HG03159 (cell line): Measurements from ENCODE around the gene PRKN.
A peak's percentile ranks its signal among the peaks of the same experiment; 100 is the strongest.

ENCODE experiments used
- ATAC-seq: cut with Tn5 transposase; IDR thresholded peaks from one replicate; pipeline ENCODE4 v1.9.1; 2021; ENCODE audit warnings: mild to moderate bottlenecking, moderate library complexity; ENCODE audit not compliant: unreplicated experiment

The PRKN gene

DNA sequence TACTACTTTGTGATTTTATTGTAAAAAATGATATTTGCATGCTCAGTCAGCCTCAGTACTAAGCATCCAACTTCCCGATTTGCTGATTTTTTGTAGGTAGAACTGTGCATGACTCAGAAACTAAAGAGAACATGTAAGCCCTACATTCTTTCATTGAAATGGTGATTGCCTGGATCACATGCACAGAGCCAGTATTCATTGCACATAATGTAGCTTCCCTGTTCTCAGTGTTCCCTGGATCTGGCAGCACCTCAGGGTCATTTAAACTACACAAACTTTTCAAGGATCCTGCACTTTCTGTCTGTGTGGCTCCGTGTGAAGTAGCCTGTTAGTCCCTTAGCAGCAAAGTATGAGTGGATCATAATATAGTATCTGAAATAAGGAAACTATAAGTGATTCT lies 1030.8 kb downstream of the PRKN start:
- no peak for ATAC-seq

DNA sequence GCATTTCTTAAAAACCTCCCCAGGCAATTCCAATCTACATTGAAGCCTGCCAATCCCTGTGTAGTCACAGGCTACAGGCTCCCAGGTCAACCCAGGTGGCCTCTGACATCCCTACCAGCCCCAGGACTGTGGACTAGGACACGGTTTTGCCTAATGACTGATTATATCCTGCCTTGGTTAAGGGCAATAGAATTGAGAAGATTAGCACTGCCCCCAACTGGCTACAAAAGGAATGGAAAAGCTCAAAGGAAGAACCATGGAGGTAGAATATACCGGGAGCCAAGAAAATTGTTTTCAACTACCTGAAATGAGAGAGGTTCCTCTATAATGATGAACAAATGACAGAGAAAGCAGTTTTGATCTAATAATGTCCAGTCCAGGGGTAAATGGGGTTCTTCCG lies 1032.6 kb downstream of the PRKN start:
- ATAC-seq, result no peak

DNA sequence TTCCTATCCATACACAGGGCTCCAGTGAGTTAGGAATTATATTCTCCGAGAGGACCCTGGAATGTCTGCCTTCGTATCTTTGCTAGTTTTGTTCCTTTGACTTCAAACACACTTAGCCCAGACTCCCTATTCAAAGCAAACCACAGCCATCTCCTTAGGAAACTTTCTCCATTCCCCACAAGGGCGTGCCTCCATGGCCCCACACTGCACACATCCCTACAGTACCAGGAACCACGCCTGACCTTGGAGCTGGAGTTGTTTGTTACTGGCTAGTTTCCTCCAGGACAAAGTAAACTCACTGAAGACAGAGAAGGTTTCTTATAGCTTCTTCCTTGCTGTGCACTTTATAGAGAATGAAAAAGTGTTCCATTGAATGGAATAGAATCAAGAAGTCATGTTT lies 1040.9 kb downstream of the PRKN start:
- no peak for ATAC-seq

DNA sequence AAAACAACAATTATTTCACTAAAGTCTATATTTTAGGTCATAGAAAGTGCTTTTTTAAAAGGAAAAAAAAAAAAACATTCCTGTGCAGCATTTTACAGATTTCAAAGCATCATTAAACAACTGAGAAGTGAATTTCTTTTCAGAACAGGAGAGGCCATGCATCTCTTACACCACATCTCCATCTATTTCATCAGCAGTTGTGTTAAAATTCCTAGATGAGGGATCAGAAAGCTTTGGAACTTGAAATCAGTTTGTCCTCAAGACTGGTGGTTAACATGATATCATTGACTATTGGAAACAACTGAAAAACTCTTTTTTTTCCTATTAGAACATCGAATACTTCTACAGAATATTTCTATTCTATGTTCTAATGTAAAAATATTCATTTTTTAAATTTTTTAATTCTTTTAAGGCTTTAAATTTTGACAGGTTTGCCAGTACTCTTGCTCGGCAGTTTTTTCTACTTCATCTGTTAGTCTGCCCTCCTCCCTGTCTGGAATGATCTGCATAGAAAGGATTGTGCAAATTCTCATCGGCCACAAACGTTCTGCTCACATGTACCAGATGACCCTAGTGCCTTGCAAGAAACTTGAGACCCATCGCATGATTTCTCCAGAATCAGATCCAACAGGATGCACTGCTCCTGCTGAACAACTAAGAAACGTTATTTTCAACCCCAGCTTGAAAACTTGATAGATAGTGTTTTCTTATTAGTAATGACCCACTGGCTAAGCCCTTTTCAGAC lies 1042.7 kb downstream of the PRKN start:
- ATAC-seq, result no peak

DNA sequence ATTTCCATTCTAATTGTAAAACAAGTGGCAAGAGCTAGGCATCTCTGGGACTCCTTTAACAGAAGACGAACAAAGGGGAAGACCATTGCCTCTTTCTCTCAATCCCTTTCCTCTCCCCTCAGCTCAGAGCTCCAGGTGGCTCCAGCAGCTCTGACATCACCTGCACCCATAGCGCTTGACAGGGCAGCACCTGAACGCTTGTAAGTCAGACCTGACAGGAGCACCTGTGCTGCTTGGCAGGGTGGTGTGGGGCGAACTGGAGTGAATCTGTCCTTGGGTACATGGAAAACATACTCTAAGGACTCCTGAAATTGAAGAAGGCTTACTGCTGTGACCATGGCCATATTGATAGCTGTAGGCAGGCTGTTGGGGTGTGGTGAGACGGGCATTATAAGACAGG lies 1044.2 kb downstream of the PRKN start:
- no peak for ATAC-seq

DNA sequence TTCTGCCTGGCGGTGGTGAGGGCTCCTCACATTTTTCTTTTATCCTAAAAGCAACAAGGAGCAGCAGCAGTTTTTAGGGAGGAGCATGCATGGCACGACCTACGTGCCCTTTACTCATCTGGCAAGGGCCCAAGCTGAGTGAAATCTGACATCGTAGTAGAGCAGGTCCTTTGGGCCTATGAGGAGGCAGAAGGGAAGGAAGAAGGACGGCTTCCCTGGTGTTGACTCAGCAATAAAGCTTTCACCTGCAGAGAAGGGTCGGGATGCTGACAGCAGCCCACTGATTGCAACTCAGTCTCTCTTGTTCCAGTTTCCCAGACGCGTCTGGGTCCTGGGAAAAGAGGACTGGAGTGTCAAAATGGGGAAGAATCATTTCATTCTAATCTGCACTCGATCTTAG lies 1044.6 kb downstream of the PRKN start:
- no peak for ATAC-seq

DNA sequence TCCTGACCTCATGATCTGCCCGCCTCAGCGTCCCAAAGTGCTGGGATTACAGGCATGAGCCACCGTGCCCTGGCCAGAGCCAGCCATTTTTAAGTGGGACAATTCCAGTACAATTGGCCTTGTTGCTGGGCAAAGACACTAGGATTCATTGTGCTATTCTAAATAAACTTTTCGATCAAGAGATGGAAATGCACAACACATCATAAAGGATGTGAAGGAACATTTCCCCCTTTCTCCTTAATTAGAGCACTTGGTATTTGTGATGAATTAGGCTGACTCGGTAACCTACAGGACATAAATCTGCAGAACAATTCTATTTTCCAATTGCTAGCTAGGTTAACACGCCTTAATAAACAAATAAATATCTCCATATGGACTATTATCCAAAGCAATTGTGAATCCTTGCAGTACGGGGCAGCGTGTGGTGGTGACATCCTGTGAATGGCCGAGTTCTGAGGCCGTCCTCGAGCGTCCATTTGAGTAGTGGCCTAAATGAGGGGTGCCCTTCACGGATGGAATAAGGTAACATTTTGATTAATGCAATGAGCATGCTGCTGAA lies 1047.5 kb downstream of the PRKN start:
- no peak for ATAC-seq

DNA sequence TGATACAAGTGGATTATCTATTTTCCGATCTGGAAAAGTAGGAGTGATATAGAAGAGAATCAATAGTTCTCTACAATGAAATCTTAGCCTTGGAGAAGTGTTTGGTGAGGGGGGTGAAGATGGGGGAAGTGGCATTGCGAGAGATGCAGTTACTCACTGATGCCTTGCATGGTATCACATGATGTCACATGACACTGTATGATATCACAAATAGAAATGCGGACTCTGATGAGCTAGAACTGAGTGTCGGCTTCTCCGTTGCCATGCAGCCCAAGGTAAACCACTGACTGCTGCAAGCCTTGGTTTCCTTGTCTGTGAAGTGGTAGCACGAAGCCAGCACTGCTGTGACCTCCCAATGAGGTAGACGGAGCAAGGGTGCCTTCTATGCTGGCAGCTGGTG lies 1050.4 kb downstream of the PRKN start:
- no peak for ATAC-seq

DNA sequence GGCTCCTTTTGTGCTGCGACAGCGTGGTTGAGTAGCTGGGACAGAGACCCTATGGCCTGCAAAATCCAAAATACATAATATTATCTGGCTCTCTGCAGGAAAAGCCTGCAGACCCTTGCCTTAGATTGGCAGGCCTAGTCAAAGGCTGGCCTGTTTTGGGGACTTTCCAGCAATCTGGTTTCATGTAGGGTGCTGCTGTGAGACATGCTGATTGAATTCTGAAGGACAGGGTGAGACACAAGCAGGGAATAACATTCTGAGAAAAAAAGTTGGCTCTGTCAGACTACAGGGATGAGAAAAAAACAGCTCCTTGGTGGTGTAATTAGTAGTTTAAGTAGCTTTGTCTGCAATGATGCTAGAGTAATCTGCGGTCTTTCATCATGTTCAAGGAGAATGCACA lies 1051.0 kb downstream of the PRKN start:
- ATAC-seq, result peak; percentile 54

DNA sequence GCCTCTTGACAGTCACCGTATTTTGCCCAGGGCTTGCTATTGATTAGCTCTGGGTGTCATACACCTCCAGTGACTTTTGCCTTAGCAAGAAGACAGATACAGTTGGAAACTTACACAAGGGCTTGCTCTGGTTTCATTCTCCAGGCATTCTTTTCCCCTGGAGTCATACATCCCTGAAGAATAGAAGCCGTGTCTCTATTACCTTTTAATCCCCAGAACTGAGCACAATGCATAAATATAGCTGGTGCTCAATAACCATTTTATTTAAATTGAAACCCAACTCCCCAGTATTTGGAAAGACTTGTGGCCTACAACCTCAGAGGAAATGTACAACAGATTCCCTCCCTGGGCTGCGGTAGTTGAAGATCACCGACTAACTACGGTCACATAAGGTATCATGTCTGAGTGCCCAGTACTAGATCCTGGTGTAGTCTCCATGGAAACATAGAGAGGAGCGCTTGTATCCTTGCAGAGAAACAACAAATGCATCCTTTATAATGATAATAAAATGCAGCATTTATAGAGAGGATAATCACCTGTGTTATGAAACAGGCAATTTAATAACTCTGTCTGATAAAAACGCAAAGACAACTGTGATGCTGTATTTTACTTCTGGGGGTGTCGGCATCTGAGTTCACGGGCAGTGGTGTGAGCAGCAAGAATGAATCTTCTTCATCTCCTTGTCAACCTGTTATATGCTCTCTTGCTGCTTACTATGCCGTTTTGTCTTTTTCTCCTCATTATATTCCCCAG lies 1052.5 kb downstream of the PRKN start:
- ATAC-seq, result no peak

DNA sequence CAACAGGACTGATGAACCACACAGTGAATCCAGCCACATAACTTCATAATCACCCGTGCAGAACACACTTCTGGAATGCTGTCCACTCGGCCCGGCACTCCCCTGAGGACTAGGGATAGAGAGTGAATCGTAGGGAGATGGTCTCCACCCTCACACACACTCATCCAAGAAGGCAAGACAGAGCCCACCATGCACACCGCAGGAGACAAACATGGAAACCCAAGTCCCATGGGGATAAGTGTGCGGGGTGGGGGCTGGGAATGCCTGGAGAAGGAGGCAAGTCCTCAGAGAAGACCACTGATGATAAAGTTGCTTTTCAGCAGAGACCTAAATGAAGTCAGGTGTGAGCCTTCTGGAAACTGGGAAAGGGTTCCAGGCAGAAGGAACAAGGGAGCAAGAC lies 1054.5 kb downstream of the PRKN start:
- ATAC-seq, result no peak

DNA sequence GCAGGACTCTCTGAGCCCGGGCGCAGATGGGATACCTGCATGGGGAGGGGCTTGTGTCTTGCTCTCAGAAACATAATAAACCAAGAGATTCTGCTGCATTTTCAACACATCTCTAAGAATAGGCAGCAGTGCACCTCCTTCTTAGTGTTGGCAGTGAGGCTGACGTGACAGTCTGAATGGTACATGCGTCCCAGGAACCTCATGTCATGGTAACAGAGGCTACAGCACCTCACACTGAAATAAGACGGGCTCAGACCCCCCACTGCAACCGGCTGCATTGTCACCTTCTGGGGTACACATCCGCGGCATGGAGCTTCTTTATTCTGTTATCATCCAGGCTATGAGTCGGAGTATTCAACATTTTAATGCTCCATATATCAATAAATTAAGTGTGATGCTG lies 1056.4 kb downstream of the PRKN start:
- no peak for ATAC-seq

DNA sequence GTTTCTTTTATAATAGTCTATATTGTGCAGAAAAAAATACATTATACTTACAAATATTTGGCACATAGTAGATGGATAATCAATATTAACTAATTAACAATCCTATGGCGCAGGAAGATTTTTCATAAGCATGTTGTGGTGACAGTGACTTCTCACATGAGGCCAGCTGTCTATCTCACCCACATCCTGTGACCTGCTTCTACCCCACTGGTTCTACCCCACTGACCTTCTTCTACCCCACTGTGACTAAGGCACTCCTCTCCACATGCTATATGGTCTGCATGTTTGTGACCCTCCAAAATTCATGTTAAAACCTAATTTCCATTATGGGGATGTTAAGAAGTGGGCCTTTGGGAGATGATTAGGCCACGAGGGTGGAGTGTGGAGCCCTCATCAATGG lies 1058.9 kb downstream of the PRKN start:
- ATAC-seq, result no peak

DNA sequence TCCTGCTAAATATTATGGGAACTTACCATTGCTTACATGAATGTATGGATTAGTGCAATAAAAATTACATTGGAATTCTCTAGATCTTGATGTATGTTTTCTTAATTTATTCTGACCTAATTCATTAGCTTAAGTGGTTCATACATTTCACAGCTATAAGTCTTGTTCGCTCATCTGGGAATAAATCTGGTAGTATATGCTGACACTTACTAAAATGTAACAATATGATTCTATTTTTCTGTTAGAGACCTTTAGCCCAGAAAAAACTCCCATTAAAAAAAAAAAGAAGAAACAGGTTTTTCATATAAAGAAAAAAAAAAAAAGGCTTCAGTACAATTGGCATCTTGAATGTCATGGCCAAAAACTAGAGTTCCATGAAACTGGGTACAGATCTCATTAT lies 1059.6 kb downstream of the PRKN start:
- no peak for ATAC-seq

DNA sequence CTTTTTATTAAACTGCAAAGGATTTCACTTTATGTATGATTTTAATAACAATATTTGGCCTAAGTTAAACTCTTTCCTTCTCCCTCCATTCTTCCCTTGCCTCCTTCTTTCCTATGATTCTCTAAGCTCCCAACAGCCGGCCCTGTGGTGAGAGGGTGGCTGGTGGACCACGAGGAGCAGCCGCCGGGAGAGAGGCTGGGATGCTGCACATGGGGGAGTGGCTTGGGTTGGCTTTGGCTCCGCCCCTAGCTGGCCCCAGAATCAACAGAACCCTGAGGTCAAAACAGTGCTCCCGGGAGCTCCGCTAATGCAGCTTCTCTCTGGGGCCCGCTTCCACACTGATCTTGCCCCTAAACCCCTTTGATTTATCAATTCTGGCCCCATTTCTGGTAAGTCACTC lies 1063.9 kb downstream of the PRKN start:
- ATAC-seq, result no peak

DNA sequence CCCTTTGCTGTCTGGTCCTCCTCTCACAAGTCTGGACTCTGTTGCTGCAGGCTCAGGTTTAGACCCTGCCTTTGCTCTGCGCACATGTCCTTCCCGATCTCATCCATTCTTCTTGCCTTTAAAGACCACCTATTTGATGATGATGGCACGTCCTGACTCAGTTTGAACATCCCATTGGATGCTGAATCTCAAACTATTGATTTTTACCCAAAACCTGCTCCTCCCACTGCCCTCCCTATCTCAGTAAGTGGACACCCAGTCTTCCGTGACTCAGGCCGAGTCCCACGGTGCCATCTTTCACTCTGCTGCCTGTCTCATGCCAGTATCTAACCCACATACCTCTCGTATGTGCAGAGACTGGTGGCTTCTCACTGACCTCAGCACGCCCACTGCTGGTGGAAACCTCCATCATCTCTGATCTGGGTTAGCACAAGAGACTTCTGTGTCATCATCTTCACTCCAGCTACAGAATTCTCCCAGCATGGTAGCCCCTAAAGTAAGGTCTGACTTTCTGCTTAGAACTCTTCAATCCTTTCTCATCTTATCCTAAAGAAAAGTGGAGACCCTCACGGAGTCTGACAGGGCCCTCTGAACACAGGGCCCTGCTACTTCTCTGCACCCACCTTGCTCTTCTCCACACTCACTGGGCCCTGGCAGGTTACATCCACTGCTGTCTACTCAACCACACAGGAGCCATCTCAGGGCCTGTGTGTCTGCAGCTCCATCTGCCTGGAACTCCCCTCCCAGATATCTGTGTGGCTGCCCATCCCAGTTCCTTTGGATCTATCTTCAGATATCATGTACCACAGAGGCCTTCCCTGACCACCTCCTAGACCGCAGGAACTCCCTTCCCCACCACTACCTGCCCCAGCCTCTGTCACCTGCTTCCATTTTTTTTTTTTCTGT lies 1066.6 kb downstream of the PRKN start:
- ATAC-seq, result no peak

DNA sequence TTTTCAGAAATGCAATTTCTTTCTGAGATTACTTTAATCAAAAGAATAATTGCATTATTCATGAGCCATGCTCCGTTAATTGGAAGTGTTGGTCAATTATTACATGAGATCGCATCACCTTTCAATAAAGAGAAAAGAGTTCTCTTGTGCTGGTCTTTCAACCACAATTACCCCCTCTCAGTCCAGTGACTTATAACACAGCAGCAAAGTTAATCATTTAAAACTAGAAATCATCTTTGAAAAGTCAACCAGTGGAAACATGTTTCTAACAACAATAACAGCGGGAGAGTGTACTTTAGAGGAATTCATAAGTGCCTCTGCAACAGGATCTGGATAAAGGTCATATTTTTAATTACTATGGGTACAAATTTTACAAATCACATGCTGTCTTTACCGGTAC lies 1069.4 kb downstream of the PRKN start:
- ATAC-seq, result no peak

DNA sequence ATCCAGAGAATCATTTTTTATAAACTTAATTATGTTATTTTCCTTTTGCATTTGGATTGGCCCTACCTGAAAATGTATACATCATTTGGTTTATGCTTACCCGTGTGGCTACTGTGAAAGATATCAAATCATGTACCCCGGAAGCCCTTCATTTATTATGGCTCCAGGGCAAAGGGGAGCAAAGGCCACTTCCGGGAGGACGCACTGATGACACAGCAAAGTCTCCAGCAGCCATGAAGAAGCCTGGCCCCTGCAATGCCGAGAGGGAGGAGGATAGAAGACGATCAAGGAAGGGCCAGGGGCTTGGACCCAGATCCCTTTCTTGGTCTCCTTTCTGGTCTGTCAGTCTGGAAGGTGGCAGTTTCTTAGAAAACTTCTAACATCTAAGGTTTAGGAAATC lies 1073.4 kb downstream of the PRKN start:
- no peak for ATAC-seq

DNA sequence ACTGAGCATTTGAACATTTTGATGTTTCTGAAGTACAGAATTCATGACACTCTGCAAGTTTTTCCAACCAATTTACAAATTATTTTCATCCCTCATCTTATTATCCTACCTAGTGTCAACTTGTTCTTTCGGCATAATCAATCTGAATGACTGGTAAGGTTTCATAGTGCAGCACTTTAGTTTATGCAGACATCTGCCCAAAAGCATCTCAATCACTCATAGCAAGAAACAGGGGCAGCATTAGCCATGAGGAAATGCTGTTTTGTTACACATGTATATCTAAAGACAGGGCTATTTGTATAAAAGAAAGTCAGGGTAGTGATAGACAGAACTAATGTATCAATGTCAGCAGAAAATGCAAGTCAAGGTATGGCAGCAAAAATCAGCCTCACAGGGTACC lies 1075.6 kb downstream of the PRKN start:
- no peak for ATAC-seq

DNA sequence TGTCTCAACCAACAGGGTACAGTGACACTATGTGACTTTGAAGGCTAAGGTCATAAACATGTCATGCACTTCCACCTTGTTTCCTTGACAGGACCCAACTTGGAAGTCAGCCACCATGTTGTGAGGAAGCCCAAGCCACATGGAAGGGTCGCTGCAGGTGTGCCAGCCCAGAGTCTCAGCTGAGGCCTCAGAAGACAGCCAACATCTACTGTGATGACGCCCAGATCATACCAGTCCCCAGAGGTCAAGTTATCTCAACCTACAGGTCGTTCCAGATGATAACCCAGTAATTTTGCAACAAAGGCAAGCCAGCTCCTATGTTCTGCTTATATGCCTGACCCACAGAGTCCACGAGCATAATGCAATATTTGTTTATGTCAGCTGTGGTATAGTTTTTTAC lies 1077.7 kb downstream of the PRKN start:
- ATAC-seq, result no peak

DNA sequence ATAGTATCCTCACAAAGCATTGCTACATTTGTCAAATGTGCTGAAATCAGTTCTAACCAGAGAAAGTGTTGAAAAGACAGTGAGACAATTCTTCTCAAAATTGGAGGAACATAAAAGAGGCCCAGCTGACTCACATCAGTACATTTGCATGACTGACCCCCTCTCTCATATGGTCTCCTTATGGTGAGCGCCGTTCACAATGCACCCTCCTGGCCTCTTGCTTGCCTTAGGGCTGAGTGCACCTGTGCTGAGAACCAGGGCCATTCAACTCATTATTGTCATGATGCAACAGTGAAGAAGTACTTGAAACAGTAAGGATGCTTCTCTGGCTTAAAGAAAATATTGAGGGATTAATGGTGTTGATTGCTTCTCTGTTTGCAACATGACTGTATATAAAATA lies 1078.5 kb downstream of the PRKN start:
- ATAC-seq, result no peak
